ENCODE data around the gene RELB. TPM values are rescaled to one million over a fixed set of nuclear protein-coding genes. Genes with fewer than 3 reads are reported as not detected.

Gene RELB
- total and polyA plus RNA-seq, 9 of the 15 experiments (the other 6 are each of a cell fraction or from before 2014, with no cell fraction given), result 0.15 to 1.1 (median 0.28) TPM; not detected in 2

GRCh38 chr19:45009625-45010255, 8.5 kb downstream of the RELB start:
- H3K4me3 ChIP-seq, result no peak overlapping the region
- no peaks in the 10 kb centered on the region for H3K27me3 ChIP-seq (ENCODE audit: control insufficient read depth in 2 of 2, insufficient read depth in 2 of 2, low read length in 2 of 2)
- no peaks in the 10 kb centered on the region for H3K9me1 ChIP-seq (ENCODE audit: control insufficient read depth, insufficient read depth, low read length)
- intact Hi-C loops (cut with micrococcal nuclease), result loop anchor here (10.0 kb wide), 2 partner anchors 235 to 325 kb away; partner anchors contain the start of gene EXOC3L2
- H3K27ac ChIP-seq (ENCODE audit: extremely low read depth, low read depth, low read length), result no peak overlapping the region
- DNase-seq (ENCODE audit: extremely low read depth in 1 of 4, low spot score in 3 of 4) (no peak), ATAC-seq (no peak), FAIRE-seq (no peak)
- TF ChIP-seq BACH1 (tag; IDR thresholded peaks at IDR 0.05), result no peak
- no peak for TF ChIP-seq COPS2 (conservative IDR thresholded peaks at IDR 0.05)
- TF ChIP-seq RAD51 (IDR thresholded peaks at IDR 0.05; ENCODE audit: borderline replicate concordance, low read depth), result no peak
- no peak for TF ChIP-seq GATAD2B (IDR thresholded peaks at IDR 0.05; ENCODE audit: borderline replicate concordance)
- no peak for TF ChIP-seq SLC30A9 (CRISPR knock-in tag; IDR thresholded peaks at IDR 0.05)
- no peak for TF ChIP-seq TRIM28 (IDR thresholded peaks at IDR 0.05)
- no peak overlapping the region for H3K9ac ChIP-seq (ENCODE audit: insufficient read depth in 1 of 2, low read depth in 2 of 2, low read length in 2 of 2)
- POLR2A ChIA-PET, result interaction anchor here (0.8 to 1.4 kb wide), 2 partner anchors 29 to 394 kb away, joined by 3 read pairs; partner anchors contain the start of gene CLASRP
- H3K36me3 ChIP-seq (ENCODE audit: control insufficient read depth, insufficient read depth, low read length), result no peaks in the 10 kb centered on the region
- H3K9me3 ChIP-seq (replicated peaks; ENCODE audit: control insufficient read depth, insufficient read depth, low read depth, low read length), result no peaks in the 10 kb centered on the region
- BruUV-seq (replicated peaks), result no TSS peak
- 72% methylated on average over 9 of the region's 9 CpGs for WGBS (ENCODE audit: insufficient coverage, low coverage, missing lambda C conversion rate)
- CTCF ChIA-PET (ENCODE audit: low intra/inter-chr PET ratio), result no interaction called here
- no peaks in the 10 kb centered on the region for H3K79me2 ChIP-seq (ENCODE audit: control insufficient read depth, insufficient read depth, low read length)
- H2AFZ ChIP-seq (ENCODE audit: low read depth, low read length), result no peak overlapping the region
- H4K20me1 ChIP-seq (replicated peaks; ENCODE audit: control insufficient read depth, insufficient read depth, low read length), result no peaks in the 10 kb centered on the region
- peaks cover 12 to 16% of the 10 kb centered on the region in 2 experiments for H3K4me1 ChIP-seq (replicated peaks in 1 of 2; ENCODE audit: control insufficient read depth in 2 of 2, insufficient read depth in 2 of 2, low read length in 2 of 2)
- H3K4me2 ChIP-seq (ENCODE audit: insufficient read depth, low read length), result no peak overlapping the region
- in situ Hi-C loops (cut with MboI), result no loop called here

Data from K562 (cell line).